Ectodermal cell (in vitro differentiated cells): ENCODE results near the gene ACP3. TPM values are rescaled to one million over a fixed set of nuclear protein-coding genes. Genes with fewer than 3 reads are reported as not detected.

Source experiments
- H3K27ac ChIP-seq: 2 replicates; pipeline ENCODE4 v1.7.0; 2013; ENCODE audit warnings: mild to moderate bottlenecking, low read depth, low read length; ENCODE audit not compliant: insufficient read depth, poor library complexity, severe bottlenecking
- H3K27me3 ChIP-seq: 2 replicates; pipeline ENCODE4 v1.7.0; 2013; ENCODE audit warnings: mild to moderate bottlenecking, low read length; ENCODE audit not compliant: insufficient read depth, control insufficient read depth, poor library complexity, severe bottlenecking
- H3K36me3 ChIP-seq: one replicate; pipeline ENCODE4 v1.7.0; 2013; ENCODE audit warnings: low read length; ENCODE audit not compliant: control insufficient read depth, insufficient read depth
- H3K4me1 ChIP-seq: one replicate; pipeline ENCODE4 v1.7.0; 2013; ENCODE audit warnings: low read length; ENCODE audit not compliant: control insufficient read depth, insufficient read depth
- H3K4me3 ChIP-seq: 2 replicates; pipeline ENCODE4 v1.7.0; 2013; ENCODE audit warnings: low read depth, low read length, control low read depth; ENCODE audit not compliant: insufficient read depth
- H3K9me3 ChIP-seq: 2 replicates; pipeline ENCODE4 v1.7.0; 2013; ENCODE audit warnings: mild to moderate bottlenecking, low read length, moderate library complexity; ENCODE audit not compliant: control insufficient read depth
- WGBS, 2 experiments: methylation state at CpG; one replicate each; pipeline ENCODE4 v1.1.7; 2013; ENCODE audit warnings: missing lambda C conversion rate in 2 of 2; 5-methylcytosine and 5-hydroxymethylcytosine counted together
- polyA plus RNA-seq, 4 experiments: library from polyadenylated mRNA; stranded (reverse); fragments of 50-300 nt; gene quantifications; one replicate each; pipeline ENCODE4 v1.2.3, GENCODE V29; 2013

ACP3 gene, protein sequence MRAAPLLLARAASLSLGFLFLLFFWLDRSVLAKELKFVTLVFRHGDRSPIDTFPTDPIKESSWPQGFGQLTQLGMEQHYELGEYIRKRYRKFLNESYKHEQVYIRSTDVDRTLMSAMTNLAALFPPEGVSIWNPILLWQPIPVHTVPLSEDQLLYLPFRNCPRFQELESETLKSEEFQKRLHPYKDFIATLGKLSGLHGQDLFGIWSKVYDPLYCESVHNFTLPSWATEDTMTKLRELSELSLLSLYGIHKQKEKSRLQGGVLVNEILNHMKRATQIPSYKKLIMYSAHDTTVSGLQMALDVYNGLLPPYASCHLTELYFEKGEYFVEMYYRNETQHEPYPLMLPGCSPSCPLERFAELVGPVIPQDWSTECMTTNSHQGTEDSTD
- 0.30 TPM for polyA plus RNA-seq (2013, experiment 1 of 4)
- 0.30 TPM for polyA plus RNA-seq (2013, experiment 2 of 4)
- 0.16 TPM for polyA plus RNA-seq (2013, experiment 3 of 4)
- 0.85 TPM for polyA plus RNA-seq (2013, experiment 4 of 4)

GRCh38 chr3:132317229-132317948 is at the start of gene ACP3:
TSS of gene ACP3 (plus strand) at chr3:132317407. CDS start at chr3:132317457, 50 bp downstream.
- H3K9me3 ChIP-seq = no peaks in the 10 kb centered on the region
- H3K4me1 ChIP-seq = no peaks in the 10 kb centered on the region
- H3K27ac ChIP-seq = no peak within 1 kb of the TSS
- no peak within 1 kb of the TSS for H3K4me3 ChIP-seq
- no peaks in the 10 kb centered on the region for H3K36me3 ChIP-seq
- 70 to 76% methylated on average over 6 of the region's 6 CpGs for WGBS, 2 experiments
- H3K27me3 ChIP-seq = no peaks in the 10 kb centered on the region

DNA sequence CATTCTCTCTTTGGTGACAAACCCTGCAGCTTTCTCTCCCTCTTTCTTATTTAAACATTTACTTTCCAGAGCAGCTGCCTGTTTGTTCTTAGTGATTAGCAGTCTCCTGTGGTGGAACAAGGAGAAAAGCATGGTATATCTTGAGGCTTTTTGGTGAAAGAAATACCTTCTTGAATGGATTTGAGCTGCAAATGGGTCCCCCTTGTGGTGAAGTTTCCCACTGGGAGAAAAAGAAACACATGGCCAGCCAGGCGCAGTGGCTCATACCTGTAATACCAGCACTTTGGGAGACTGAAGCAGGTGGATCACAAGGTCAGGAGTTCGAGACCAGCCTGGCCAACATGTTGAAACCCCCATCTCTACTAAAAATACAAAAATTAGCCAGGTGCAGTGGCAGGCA is 48.3 kb upstream of the ACP3 start:
- Histone ChIP-seq H3K4me1 (no peaks in the 10 kb centered on the region), H3K27ac (no peak overlapping the region), H3K4me3 (no peak overlapping the region), H3K9me3 (no peaks in the 10 kb centered on the region), H3K36me3 (no peaks in the 10 kb centered on the region), H3K27me3 (no peaks in the 10 kb centered on the region)
- WGBS, 2 experiments = 64 to 80% methylated on average over 2 of the region's 2 CpGs

GRCh38 chr3:132273036-132273435 is 44.2 kb upstream of the ACP3 start:
- Histone ChIP-seq H3K27ac (no peak overlapping the region), H3K36me3 (no peaks in the 10 kb centered on the region), H3K4me1 (no peaks in the 10 kb centered on the region), H3K4me3 (no peak overlapping the region), H3K9me3 (no peaks in the 10 kb centered on the region), H3K27me3 (no peaks in the 10 kb centered on the region)
- 82 to 86% methylated on average over 6 of the region's 6 CpGs for WGBS, 2 experiments

- Histone ChIP-seq H3K27me3 (no peaks in the 10 kb centered on the region), H3K27ac (no peak overlapping the region), H3K4me1 (no peaks in the 10 kb centered on the region), H3K4me3 (no peak overlapping the region), H3K36me3 (no peaks in the 10 kb centered on the region), H3K9me3 (no peaks in the 10 kb centered on the region)
- 91 to 94% methylated on average over 5 of the region's 5 CpGs for WGBS, 2 experiments
These were observed 40.8 kb upstream of the ACP3 start for GRCh38 chr3:132276228-132276906.

- Histone ChIP-seq H3K9me3 (no peaks in the 10 kb centered on the region), H3K27me3 (no peaks in the 10 kb centered on the region), H3K4me3 (no peak overlapping the region), H3K27ac (no peak overlapping the region), H3K36me3 (no peaks in the 10 kb centered on the region), H3K4me1 (no peaks in the 10 kb centered on the region)
- WGBS, 2 experiments = 100% methylated on average over 1 of the region's 2 CpGs
These were observed 38.2 kb upstream of the ACP3 start for GRCh38 chr3:132279030-132279429.

- Histone ChIP-seq H3K27ac (no peak overlapping the region), H3K27me3 (no peaks in the 10 kb centered on the region), H3K36me3 (no peaks in the 10 kb centered on the region), H3K4me3 (no peak overlapping the region), H3K4me1 (no peaks in the 10 kb centered on the region), H3K9me3 (no peaks in the 10 kb centered on the region)
- WGBS, 2 experiments = 71 to 76% methylated on average over 1 of the region's 1 CpG
These were observed 33.8 kb upstream of the ACP3 start for GRCh38 chr3:132283440-132283839.

- Histone ChIP-seq H3K27me3 (no peaks in the 10 kb centered on the region), H3K27ac (no peak overlapping the region)
- WGBS, 2 experiments = 89 to 91% methylated on average over 5 of the region's 5 CpGs
These were observed 33.2 kb upstream of the ACP3 start for GRCh38 chr3:132283916-132284405.

DNA sequence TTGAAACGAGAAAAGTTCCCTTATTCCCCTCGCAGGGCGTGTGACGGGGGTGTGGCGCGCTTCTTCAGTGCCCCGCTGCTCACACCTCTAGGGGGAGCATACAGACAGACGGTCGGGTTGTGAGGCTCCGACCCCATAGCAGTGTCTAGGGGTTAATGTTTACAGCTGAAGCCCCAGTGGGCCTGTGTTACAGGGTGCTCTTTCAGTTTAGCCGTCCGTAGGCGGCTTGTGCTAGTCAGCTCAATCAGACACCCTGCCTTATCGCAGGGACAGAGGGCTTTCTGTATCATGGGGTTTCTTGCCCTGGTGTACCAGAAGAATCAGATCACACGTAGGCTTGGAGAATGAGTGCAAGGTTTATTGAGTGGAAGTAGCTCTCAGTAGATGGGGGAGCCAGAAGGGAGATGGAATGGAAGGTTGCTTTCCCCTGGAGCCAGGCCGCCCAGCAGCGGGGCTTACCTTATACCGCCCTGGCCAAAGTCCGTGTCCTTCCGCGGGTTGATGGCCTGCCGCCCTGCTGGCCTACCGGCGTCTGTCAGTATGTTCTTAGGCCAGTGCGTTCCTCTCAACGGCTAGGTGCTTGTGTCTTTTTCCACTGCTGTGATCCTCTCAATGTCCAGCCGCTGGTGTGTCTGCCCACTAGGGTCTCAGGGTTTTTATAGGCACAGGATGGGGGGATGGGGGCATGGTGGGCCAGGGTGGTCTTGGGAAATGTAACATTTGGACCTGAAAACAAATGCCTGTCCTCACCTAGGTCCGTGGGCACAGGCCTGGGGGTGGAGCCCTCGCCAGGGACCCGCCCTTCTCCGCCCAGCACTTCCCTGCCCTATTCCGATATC is 32.2 kb upstream of the ACP3 start:
- H3K4me3 ChIP-seq = no peak overlapping the region
- no peaks in the 10 kb centered on the region for H3K36me3 ChIP-seq
- H3K27me3 ChIP-seq = no peaks in the 10 kb centered on the region
- WGBS, 2 experiments = 90% methylated on average over 32 of the region's 32 CpGs
- H3K4me1 ChIP-seq = no peaks in the 10 kb centered on the region
- H3K9me3 ChIP-seq = no peaks in the 10 kb centered on the region
- H3K27ac ChIP-seq = no peak overlapping the region

More at GRCh38 chr3:132283916-132284405, 33.2 kb upstream of the ACP3 start:
- Histone ChIP-seq H3K4me3 (no peak overlapping the region), H3K4me1 (no peaks in the 10 kb centered on the region), H3K9me3 (no peaks in the 10 kb centered on the region), H3K36me3 (no peaks in the 10 kb centered on the region)

DNA sequence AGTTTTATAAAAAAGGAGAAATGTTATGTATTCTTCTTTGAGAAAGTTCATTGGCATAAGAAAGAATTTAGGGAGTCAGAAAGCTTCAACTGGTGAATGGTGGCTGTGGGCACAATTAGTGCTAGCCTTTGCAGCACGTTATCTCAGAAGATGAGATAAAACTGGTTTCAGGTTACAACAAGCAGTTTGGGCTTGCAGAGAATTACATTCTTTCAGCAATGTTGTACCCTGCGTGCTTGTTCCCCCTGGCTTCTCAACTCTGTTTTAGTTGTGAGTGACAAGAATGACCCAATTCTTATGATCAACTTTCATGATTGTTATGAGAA is 31.6 kb upstream of the ACP3 start:
- Histone ChIP-seq H3K27ac (no peak overlapping the region), H3K4me3 (no peak overlapping the region), H3K36me3 (no peaks in the 10 kb centered on the region), H3K27me3 (no peaks in the 10 kb centered on the region), H3K9me3 (no peaks in the 10 kb centered on the region), H3K4me1 (no peaks in the 10 kb centered on the region)
- 37 to 41% methylated on average over 2 of the region's 2 CpGs for WGBS, 2 experiments
